ENCODE data around the gene MYEOV.

The MYEOV gene

GRCh38 chr11:69307871-69308431, 14.0 kb downstream of the MYEOV start:
- H3K4me3 ChIP-seq (ENCODE audit: control insufficient read depth, low read depth, low read length) = no peak overlapping the region
- TF ChIP-seq CTCF (conservative IDR thresholded peaks at IDR 0.05; ENCODE audit: control insufficient read depth, insufficient read depth, low read depth, low read length) = no peak
- DNase-seq (ENCODE audit: low read depth) = no peak

GRCh38 chr11:69308491-69308911, 14.5 kb downstream of the MYEOV start:
- TF ChIP-seq CTCF (conservative IDR thresholded peaks at IDR 0.05; ENCODE audit: control insufficient read depth, insufficient read depth, low read depth, low read length) = no peak
- no peak for DNase-seq (ENCODE audit: low read depth)
- no peak overlapping the region for H3K4me3 ChIP-seq (ENCODE audit: control insufficient read depth, low read depth, low read length)

GRCh38 chr11:69308936-69309615, 15.1 kb downstream of the MYEOV start:
- no peak overlapping the region for H3K4me3 ChIP-seq (ENCODE audit: control insufficient read depth, low read depth, low read length)
- no peak for DNase-seq (ENCODE audit: low read depth)
- no peak for TF ChIP-seq CTCF (conservative IDR thresholded peaks at IDR 0.05; ENCODE audit: control insufficient read depth, insufficient read depth, low read depth, low read length)

- TF ChIP-seq CTCF (conservative IDR thresholded peaks at IDR 0.05; ENCODE audit: control insufficient read depth, insufficient read depth, low read depth, low read length) = no peak
- peak; percentile 70 for DNase-seq (ENCODE audit: low read depth)
- no peak overlapping the region for H3K4me3 ChIP-seq (ENCODE audit: control insufficient read depth, low read depth, low read length)
These were observed 15.8 kb downstream of the MYEOV start for GRCh38 chr11:69309631-69310280.

GRCh38 chr11:69310351-69310750, 16.4 kb downstream of the MYEOV start:
- no peak for DNase-seq (ENCODE audit: low read depth)
- TF ChIP-seq CTCF (conservative IDR thresholded peaks at IDR 0.05; ENCODE audit: control insufficient read depth, insufficient read depth, low read depth, low read length) = no peak
- H3K4me3 ChIP-seq (ENCODE audit: control insufficient read depth, low read depth, low read length) = no peak overlapping the region

- no peak for TF ChIP-seq CTCF (conservative IDR thresholded peaks at IDR 0.05; ENCODE audit: control insufficient read depth, insufficient read depth, low read depth, low read length)
- DNase-seq (ENCODE audit: low read depth) = no peak
- H3K4me3 ChIP-seq (ENCODE audit: control insufficient read depth, low read depth, low read length) = no peak overlapping the region
These were observed 17.2 kb downstream of the MYEOV start for GRCh38 chr11:69310934-69311766.

Data from fibroblast of mammary gland (primary cell).